Activated naive CD8-positive, alpha-beta T cell treated with anti-CD3 and anti-CD28 coated beads, Interleukin-2, amount 10 ng/mL, durations not matched to agents 7 days and 5 days (primary cell): ENCODE measurements around the gene PTTG1IP. TPM values are rescaled to one million over a fixed set of nuclear protein-coding genes. Genes with fewer than 3 reads are reported as not detected.

ENCODE experiments used
- ATAC-seq: fragments of 150-1000 bp; cut with Tn5 transposase; one replicate; pipeline ENCODE4 v1.10.0; 2021; ENCODE audit warnings: low read depth, moderate library complexity
- POLR2A ChIA-PET: fragments of 350-600 bp; sonication (Branson Sonifier 250); formaldehyde crosslinking; loops from one replicate; lab custom pipeline; 2021; ENCODE audit warnings: antibody characterized with exemption; lab: Charles Lee
- DNase-seq: peaks from one replicate; pipeline ENCODE4 v3.0.0; 2021
- H3K27ac Mint-ChIP-seq: one replicate; pipeline ENCODE4 v1.8.0; 2022; ENCODE audit warnings: mild to moderate bottlenecking, mixed read lengths
- H3K27me3 Mint-ChIP-seq: one replicate; pipeline ENCODE4 v1.8.0; 2022; ENCODE audit warnings: mild to moderate bottlenecking, moderate library complexity, mixed read lengths
- H3K36me3 Mint-ChIP-seq: one replicate; pipeline ENCODE4 v1.8.0; 2021; ENCODE audit warnings: mild to moderate bottlenecking, mixed read lengths
- H3K4me1 Mint-ChIP-seq: one replicate; pipeline ENCODE4 v1.8.0; 2021; ENCODE audit warnings: mixed read lengths
- H3K4me3 Mint-ChIP-seq: one replicate; pipeline ENCODE4 v1.8.0; 2022; ENCODE audit warnings: mild to moderate bottlenecking, moderate library complexity, mixed read lengths
- H3K9me3 Mint-ChIP-seq: one replicate; pipeline ENCODE4 v1.8.0; 2021; ENCODE audit warnings: mixed read lengths
- total RNA-seq, 2 experiments: library from RNA; stranded (reverse); gene quantifications; one replicate each; pipeline ENCODE4 v1.2.3, GENCODE V29; 2021

The PTTG1IP gene
- total RNA-seq, 2 experiments from 2014 or later: 66.1 to 73.2 TPM

DNA sequence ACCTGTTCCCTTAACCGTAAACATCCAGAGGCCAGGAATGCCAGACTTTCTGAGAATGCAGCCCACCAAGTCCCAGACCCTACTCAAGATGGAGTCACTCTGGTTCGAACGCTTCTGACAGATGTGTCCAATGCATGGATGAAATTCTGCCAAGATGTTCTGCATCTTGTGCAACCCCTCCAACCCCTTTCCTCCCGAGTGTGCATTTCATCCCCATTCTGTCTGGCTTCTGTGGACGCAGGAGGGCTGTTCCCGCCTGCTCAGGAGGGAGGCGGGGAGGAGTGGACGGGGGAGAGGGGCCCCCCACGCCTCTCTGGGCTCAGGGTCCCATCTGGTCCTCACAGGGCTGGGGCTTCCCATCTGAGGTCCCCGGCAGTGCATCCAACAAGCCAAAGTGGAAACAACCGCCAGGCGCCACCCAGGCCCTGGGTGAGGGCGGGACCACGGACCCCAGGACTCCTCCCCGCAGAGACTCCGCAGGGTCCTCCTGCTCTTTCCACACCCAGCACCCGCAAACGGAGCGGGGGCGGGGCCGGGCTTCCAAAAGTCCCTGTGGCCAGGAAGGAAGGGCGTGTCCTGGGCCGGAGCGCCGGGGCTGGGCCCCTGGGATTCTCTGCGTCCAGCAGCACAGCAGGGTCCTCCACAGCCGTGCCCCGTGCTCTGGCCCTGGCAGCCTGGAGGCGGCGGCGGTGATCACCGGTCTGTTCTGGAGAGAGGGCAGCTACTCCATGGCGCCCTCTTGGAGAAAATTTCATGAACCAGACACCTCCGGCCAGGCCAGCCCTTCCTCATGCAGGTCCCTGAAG is 27.9 kb downstream of the PTTG1IP start:
- peak; percentile 71 for DNase-seq
- no peak overlapping the region for H3K27ac Mint-ChIP-seq
- peak; percentile 79 for ATAC-seq
- peaks cover 5% of the 10 kb centered on the region for H3K4me1 Mint-ChIP-seq
- no peaks in the 10 kb centered on the region for H3K9me3 Mint-ChIP-seq
- peak overlapping the region; percentile 59 for H3K4me3 Mint-ChIP-seq
- H3K36me3 Mint-ChIP-seq: peaks cover 4% of the 10 kb centered on the region
- POLR2A ChIA-PET: no interaction called here
- H3K27me3 Mint-ChIP-seq: peaks cover 2% of the 10 kb centered on the region

GRCh38 chr21:44844256-44844655 is 29.2 kb downstream of the PTTG1IP start:
- H3K27ac Mint-ChIP-seq: no peak overlapping the region
- DNase-seq (no peak), ATAC-seq (no peak)
- H3K36me3 Mint-ChIP-seq: peaks cover 4% of the 10 kb centered on the region
- H3K27me3 Mint-ChIP-seq: peaks cover 2% of the 10 kb centered on the region
- peaks cover 5% of the 10 kb centered on the region for H3K4me1 Mint-ChIP-seq
- H3K4me3 Mint-ChIP-seq: no peak overlapping the region
- POLR2A ChIA-PET: no interaction called here
- H3K9me3 Mint-ChIP-seq: no peaks in the 10 kb centered on the region

GRCh38 chr21:44842721-44843445 is 30.6 kb downstream of the PTTG1IP start:
- Mint-ChIP-seq H3K36me3 (no peaks in the 10 kb centered on the region), H3K27me3 (peaks cover 2% of the 10 kb centered on the region), H3K27ac (no peak overlapping the region), H3K9me3 (no peaks in the 10 kb centered on the region), H3K4me3 (no peak overlapping the region), H3K4me1 (peaks cover 5% of the 10 kb centered on the region)
- POLR2A ChIA-PET: no interaction called here
- DNase-seq: no peak
- no peak for ATAC-seq

DNA sequence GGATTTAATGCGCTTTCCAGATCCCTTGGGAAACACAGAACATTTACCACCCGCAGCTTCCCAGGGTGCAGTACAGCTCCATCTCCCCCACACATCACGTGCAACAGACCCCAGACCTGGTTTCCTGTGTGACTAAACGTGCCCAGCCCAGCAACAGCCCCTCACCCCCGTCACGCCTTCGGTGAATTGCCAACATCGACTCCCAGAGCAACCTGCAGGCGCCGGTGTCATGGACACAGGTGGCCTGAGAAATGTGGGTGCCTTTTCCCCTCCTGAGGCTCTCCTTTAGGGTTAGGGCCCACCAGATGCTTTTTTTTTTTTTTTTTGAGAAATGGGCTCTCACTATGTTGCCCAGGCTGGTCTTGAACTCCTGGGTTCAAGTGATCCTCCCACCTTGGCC is 31.4 kb downstream of the PTTG1IP start:
- DNase-seq (no peak), ATAC-seq (no peak)
- peaks cover 2% of the 10 kb centered on the region for H3K27me3 Mint-ChIP-seq
- H3K9me3 Mint-ChIP-seq: no peaks in the 10 kb centered on the region
- H3K4me3 Mint-ChIP-seq: no peak overlapping the region
- peaks cover 5% of the 10 kb centered on the region for H3K4me1 Mint-ChIP-seq
- no peak overlapping the region for H3K27ac Mint-ChIP-seq
- POLR2A ChIA-PET: no interaction called here
- H3K36me3 Mint-ChIP-seq: no peaks in the 10 kb centered on the region

- DNase-seq (no peak), ATAC-seq (no peak)
- H3K9me3 Mint-ChIP-seq: no peaks in the 10 kb centered on the region
- no peak overlapping the region for H3K4me3 Mint-ChIP-seq
- no peaks in the 10 kb centered on the region for H3K4me1 Mint-ChIP-seq
- POLR2A ChIA-PET: no interaction called here
- peaks cover 2% of the 10 kb centered on the region for H3K27me3 Mint-ChIP-seq
- no peaks in the 10 kb centered on the region for H3K36me3 Mint-ChIP-seq
- H3K27ac Mint-ChIP-seq: no peak overlapping the region
Observed at GRCh38 chr21:44840771-44841170, 32.7 kb downstream of the PTTG1IP start.

DNA sequence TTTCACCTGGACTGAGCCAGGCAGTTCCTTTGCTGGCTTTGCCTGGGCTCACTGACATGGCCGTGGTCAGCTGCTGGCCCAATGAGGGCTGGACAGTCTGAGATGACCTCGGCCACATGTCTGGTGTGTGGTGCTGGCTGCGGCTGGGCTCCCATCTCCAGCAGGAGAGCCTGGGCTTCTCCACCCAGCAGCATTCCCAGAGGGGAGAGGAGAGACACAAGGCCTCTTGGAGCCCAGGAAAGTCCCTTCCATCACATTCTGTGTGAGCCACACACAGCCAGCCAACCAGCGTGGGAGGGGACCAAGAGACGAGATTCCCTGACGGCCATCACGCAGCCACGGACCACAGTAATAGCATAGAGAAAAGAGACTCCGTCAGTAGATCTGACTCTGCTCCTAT is 34.5 kb downstream of the PTTG1IP start:
- no peak overlapping the region for H3K27ac Mint-ChIP-seq
- DNase-seq (no peak), ATAC-seq (no peak)
- H3K4me3 Mint-ChIP-seq: no peak overlapping the region
- H3K27me3 Mint-ChIP-seq: no peaks in the 10 kb centered on the region
- H3K9me3 Mint-ChIP-seq: no peaks in the 10 kb centered on the region
- no peaks in the 10 kb centered on the region for H3K4me1 Mint-ChIP-seq
- POLR2A ChIA-PET: no interaction called here
- H3K36me3 Mint-ChIP-seq: no peaks in the 10 kb centered on the region

DNA sequence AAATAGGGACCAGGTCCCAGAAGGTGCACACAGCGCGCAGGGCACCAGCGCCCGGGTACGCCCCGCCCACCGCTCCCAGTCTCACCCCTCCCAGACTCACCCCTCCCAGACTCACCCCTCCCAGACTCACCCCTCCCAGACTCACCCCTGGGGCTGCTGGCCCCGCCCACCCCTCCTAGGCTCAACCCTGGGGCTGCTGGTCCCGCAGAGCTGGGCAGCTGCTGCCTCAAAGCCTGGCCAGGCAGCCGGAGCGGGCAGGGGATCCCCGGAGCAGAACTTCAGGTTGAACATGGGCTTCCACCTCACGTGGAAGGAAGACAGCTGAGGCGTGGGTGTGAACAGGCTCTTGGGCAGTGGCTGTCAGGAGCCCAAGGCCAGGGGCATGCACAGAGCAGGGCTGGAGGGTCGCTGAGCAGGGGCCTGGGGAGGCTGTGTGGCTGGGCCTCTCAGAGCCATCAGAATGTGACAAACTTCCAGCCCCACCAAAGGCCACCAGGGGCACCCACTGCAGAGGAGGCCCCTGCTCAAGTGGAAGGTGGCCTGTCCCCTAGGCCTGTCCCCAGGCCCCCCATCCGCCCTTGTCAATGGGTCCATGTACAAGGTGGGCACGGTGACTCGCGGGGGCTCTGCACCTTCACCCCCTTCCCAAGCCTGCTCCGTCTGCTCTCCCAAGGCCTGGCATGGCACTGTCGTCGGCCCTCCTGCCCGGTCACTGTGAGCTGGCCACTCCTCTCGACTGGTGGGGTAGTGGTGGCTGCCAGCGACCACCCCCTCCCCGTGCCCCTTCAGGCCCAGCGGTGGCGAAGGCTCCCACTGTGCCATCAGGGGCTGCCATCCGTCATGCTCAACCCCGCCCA is 35.2 kb downstream of the PTTG1IP start:
- Mint-ChIP-seq H3K27ac (no peak overlapping the region), H3K4me1 (no peaks in the 10 kb centered on the region), H3K9me3 (no peaks in the 10 kb centered on the region), H3K27me3 (no peaks in the 10 kb centered on the region), H3K4me3 (no peak overlapping the region), H3K36me3 (no peaks in the 10 kb centered on the region)
- no peak for ATAC-seq
- no peak for DNase-seq
- POLR2A ChIA-PET: no interaction called here

- DNase-seq: no peak
- Mint-ChIP-seq H3K27ac (no peak overlapping the region), H3K27me3 (no peaks in the 10 kb centered on the region), H3K36me3 (no peaks in the 10 kb centered on the region), H3K9me3 (no peaks in the 10 kb centered on the region), H3K4me1 (no peaks in the 10 kb centered on the region), H3K4me3 (no peak overlapping the region)
- ATAC-seq: no peak
- POLR2A ChIA-PET: no interaction called here
Observed at GRCh38 chr21:44837537-44837936, 36.0 kb downstream of the PTTG1IP start.

- ATAC-seq (no peak), DNase-seq (no peak)
- Mint-ChIP-seq H3K4me1 (no peaks in the 10 kb centered on the region), H3K27me3 (no peaks in the 10 kb centered on the region), H3K4me3 (no peak overlapping the region), H3K9me3 (no peaks in the 10 kb centered on the region), H3K27ac (no peak overlapping the region), H3K36me3 (no peaks in the 10 kb centered on the region)
- POLR2A ChIA-PET: no interaction called here
Observed at GRCh38 chr21:44836666-44837471, 36.6 kb downstream of the PTTG1IP start.

- H3K4me1 Mint-ChIP-seq: peaks cover 2% of the 10 kb centered on the region
- POLR2A ChIA-PET: no interaction called here
- ATAC-seq (no peak), DNase-seq (no peak)
- no peaks in the 10 kb centered on the region for H3K9me3 Mint-ChIP-seq
- H3K36me3 Mint-ChIP-seq: no peaks in the 10 kb centered on the region
- no peaks in the 10 kb centered on the region for H3K27me3 Mint-ChIP-seq
- no peak overlapping the region for H3K27ac Mint-ChIP-seq
- H3K4me3 Mint-ChIP-seq: no peak overlapping the region
Observed at GRCh38 chr21:44836349-44836665, 37.2 kb downstream of the PTTG1IP start.

DNA sequence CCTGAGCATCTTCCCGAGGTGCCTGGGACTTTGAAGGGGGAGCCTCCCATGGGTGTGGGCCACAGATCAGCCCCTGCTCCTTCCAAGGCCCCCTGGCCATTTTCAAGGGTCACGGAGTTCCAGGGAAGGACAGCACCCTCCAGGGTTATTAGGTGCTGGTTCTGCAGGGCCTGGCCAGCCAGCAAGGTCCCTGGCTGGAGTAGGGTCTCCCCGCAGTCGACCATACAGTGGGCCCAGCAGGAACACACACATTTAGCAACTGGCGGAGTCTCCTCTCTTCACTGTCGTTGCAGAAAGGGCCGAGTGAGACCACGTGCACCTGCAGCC is 37.9 kb downstream of the PTTG1IP start:
- no peak overlapping the region for H3K4me3 Mint-ChIP-seq
- H3K36me3 Mint-ChIP-seq: no peaks in the 10 kb centered on the region
- ATAC-seq: no peak
- H3K27me3 Mint-ChIP-seq: no peaks in the 10 kb centered on the region
- no peak for DNase-seq
- peaks cover 4% of the 10 kb centered on the region for H3K4me1 Mint-ChIP-seq
- H3K27ac Mint-ChIP-seq: no peak overlapping the region
- no peaks in the 10 kb centered on the region for H3K9me3 Mint-ChIP-seq
- POLR2A ChIA-PET: no interaction called here

DNA sequence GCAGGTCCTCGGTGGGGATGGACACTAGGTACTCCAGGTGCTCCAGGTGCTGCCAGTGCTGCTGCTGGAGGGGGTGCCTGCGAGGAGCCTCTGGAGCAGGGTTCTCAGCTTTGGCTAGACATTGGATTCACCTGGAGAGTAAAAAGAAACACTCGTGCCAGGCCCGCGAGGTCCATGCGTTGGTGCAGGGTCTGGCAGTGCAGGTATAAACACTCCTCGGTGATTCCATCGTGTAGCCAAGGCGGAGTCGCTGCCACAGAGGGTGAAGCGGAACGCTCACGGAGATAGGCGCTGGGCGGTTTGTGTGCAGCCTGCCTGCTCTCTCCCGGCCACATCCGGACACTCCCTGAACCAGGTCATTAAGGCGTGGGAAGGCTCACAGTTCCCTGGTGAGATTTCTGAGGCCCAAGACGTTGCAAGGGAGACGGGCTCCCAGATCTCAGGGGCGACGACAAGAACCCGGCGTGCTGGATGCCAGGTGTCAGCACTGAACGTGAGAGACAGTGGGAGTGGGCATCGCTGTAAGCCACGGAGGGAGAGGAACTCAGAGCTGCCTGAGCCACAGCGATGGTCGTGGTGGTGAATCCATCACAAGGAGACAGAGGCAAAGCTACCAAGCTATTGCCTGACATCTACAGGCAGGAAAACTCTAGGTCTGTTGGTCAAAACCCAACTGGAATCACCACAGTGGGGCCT is 38.4 kb downstream of the PTTG1IP start:
- POLR2A ChIA-PET: no interaction called here
- Mint-ChIP-seq H3K36me3 (no peaks in the 10 kb centered on the region), H3K27me3 (no peaks in the 10 kb centered on the region), H3K4me1 (peaks cover 4% of the 10 kb centered on the region), H3K27ac (no peak overlapping the region), H3K4me3 (no peak overlapping the region), H3K9me3 (no peaks in the 10 kb centered on the region)
- ATAC-seq (no peak), DNase-seq (no peak)
